Mucosa of stomach (tissue), 1 donor: ENCODE results near the gene MYO3B.

Source experiments
- H3K27me3 ChIP-seq: one replicate; pipeline ENCODE4 v1.7.0; 2013; ENCODE audit warnings: mild to moderate bottlenecking, low read length; ENCODE audit not compliant: control insufficient read depth, insufficient read depth
- H3K36me3 ChIP-seq: one replicate; pipeline ENCODE4 v1.7.0; 2013; ENCODE audit warnings: low read length; ENCODE audit not compliant: control insufficient read depth, insufficient read depth
- H3K4me1 ChIP-seq: one replicate; pipeline ENCODE4 v1.7.0; 2013; ENCODE audit warnings: mild to moderate bottlenecking, low read length; ENCODE audit not compliant: control insufficient read depth, insufficient read depth
- H3K4me3 ChIP-seq: one replicate; pipeline ENCODE4 v1.7.0; 2013; ENCODE audit warnings: low read length
- H3K9ac ChIP-seq: one replicate; pipeline ENCODE4 v1.7.0; 2013; ENCODE audit warnings: mild to moderate bottlenecking, low read length, moderate library complexity
- H3K9me3 ChIP-seq: one replicate; pipeline ENCODE4 v1.7.0; 2013; ENCODE audit warnings: mild to moderate bottlenecking, low read length, moderate library complexity; ENCODE audit not compliant: control insufficient read depth
- donor health status: Pancreatic carcinoma.

MYO3B gene

GRCh38 chr2:170247882-170248393, 70.0 kb downstream of the MYO3B start:
- Histone ChIP-seq H3K4me1 (no peaks in the 10 kb centered on the region), H3K9me3 (no peaks in the 10 kb centered on the region), H3K9ac (no peak overlapping the region), H3K36me3 (no peaks in the 10 kb centered on the region), H3K27me3 (no peaks in the 10 kb centered on the region), H3K4me3 (no peak overlapping the region)

GRCh38 chr2:170248574-170249393, 70.8 kb downstream of the MYO3B start:
- Histone ChIP-seq H3K27me3 (no peaks in the 10 kb centered on the region), H3K4me1 (no peaks in the 10 kb centered on the region), H3K36me3 (no peaks in the 10 kb centered on the region), H3K4me3 (no peak overlapping the region), H3K9ac (no peak overlapping the region), H3K9me3 (no peaks in the 10 kb centered on the region)

GRCh38 chr2:170249761-170250160, 71.8 kb downstream of the MYO3B start:
- Histone ChIP-seq H3K4me3 (no peak overlapping the region), H3K4me1 (no peaks in the 10 kb centered on the region), H3K36me3 (no peaks in the 10 kb centered on the region), H3K9ac (no peak overlapping the region), H3K9me3 (no peaks in the 10 kb centered on the region), H3K27me3 (no peaks in the 10 kb centered on the region)

- no peaks in the 10 kb centered on the region for H3K27me3 ChIP-seq
- H3K9ac ChIP-seq: no peak overlapping the region
- no peaks in the 10 kb centered on the region for H3K36me3 ChIP-seq
- no peak overlapping the region for H3K4me3 ChIP-seq
- no peaks in the 10 kb centered on the region for H3K9me3 ChIP-seq
- H3K4me1 ChIP-seq: no peaks in the 10 kb centered on the region
These were observed 72.6 kb downstream of the MYO3B start for GRCh38 chr2:170250584-170250983.

- Histone ChIP-seq H3K4me3 (no peak overlapping the region), H3K36me3 (no peaks in the 10 kb centered on the region), H3K27me3 (no peaks in the 10 kb centered on the region), H3K9me3 (no peaks in the 10 kb centered on the region), H3K4me1 (no peaks in the 10 kb centered on the region), H3K9ac (no peak overlapping the region)
These were observed 74.5 kb downstream of the MYO3B start for GRCh38 chr2:170252414-170252813.

GRCh38 chr2:170253721-170254230, 75.8 kb downstream of the MYO3B start:
- Histone ChIP-seq H3K27me3 (no peaks in the 10 kb centered on the region), H3K9me3 (no peaks in the 10 kb centered on the region), H3K4me3 (no peak overlapping the region), H3K4me1 (no peaks in the 10 kb centered on the region), H3K36me3 (no peaks in the 10 kb centered on the region), H3K9ac (no peak overlapping the region)

GRCh38 chr2:170254293-170254732, 76.4 kb downstream of the MYO3B start:
- Histone ChIP-seq H3K27me3 (no peaks in the 10 kb centered on the region), H3K4me3 (no peak overlapping the region), H3K9me3 (no peaks in the 10 kb centered on the region), H3K9ac (no peak overlapping the region), H3K36me3 (no peaks in the 10 kb centered on the region), H3K4me1 (no peaks in the 10 kb centered on the region)

- no peaks in the 10 kb centered on the region for H3K9me3 ChIP-seq
- H3K27me3 ChIP-seq: no peaks in the 10 kb centered on the region
These were observed 77.2 kb downstream of the MYO3B start for GRCh38 chr2:170255137-170255536.

GRCh38 chr2:170255971-170256370, 78.0 kb downstream of the MYO3B start:
- Histone ChIP-seq H3K27me3 (no peaks in the 10 kb centered on the region), H3K36me3 (no peaks in the 10 kb centered on the region), H3K9me3 (no peaks in the 10 kb centered on the region)

More at GRCh38 chr2:170255137-170255536, 77.2 kb downstream of the MYO3B start:
- H3K9ac ChIP-seq: no peak overlapping the region
- H3K36me3 ChIP-seq: no peaks in the 10 kb centered on the region
- no peaks in the 10 kb centered on the region for H3K4me1 ChIP-seq
- no peak overlapping the region for H3K4me3 ChIP-seq

GRCh38 chr2:170258382-170258781, 80.4 kb downstream of the MYO3B start:
- Histone ChIP-seq H3K9ac (no peak overlapping the region), H3K9me3 (no peaks in the 10 kb centered on the region), H3K27me3 (no peaks in the 10 kb centered on the region), H3K4me1 (no peaks in the 10 kb centered on the region), H3K36me3 (no peaks in the 10 kb centered on the region), H3K4me3 (no peak overlapping the region)

More at GRCh38 chr2:170255971-170256370, 78.0 kb downstream of the MYO3B start:
- no peak overlapping the region for H3K4me3 ChIP-seq
- H3K4me1 ChIP-seq: no peaks in the 10 kb centered on the region
- H3K9ac ChIP-seq: no peak overlapping the region

GRCh38 chr2:170260188-170260587, 82.2 kb downstream of the MYO3B start:
- no peaks in the 10 kb centered on the region for H3K27me3 ChIP-seq

GRCh38 chr2:170261566-170261965, 83.6 kb downstream of the MYO3B start:
- H3K9me3 ChIP-seq: no peaks in the 10 kb centered on the region
- no peaks in the 10 kb centered on the region for H3K4me1 ChIP-seq
- H3K9ac ChIP-seq: no peak overlapping the region
- H3K4me3 ChIP-seq: no peak overlapping the region
- no peaks in the 10 kb centered on the region for H3K27me3 ChIP-seq
- H3K36me3 ChIP-seq: no peaks in the 10 kb centered on the region

More at GRCh38 chr2:170260188-170260587, 82.2 kb downstream of the MYO3B start:
- no peaks in the 10 kb centered on the region for H3K36me3 ChIP-seq
- H3K4me3 ChIP-seq: no peak overlapping the region
- no peaks in the 10 kb centered on the region for H3K4me1 ChIP-seq
- H3K9me3 ChIP-seq: no peaks in the 10 kb centered on the region
- no peak overlapping the region for H3K9ac ChIP-seq
